GM23338 (cell line): ENCODE data around the gene AFF2. TPM values are rescaled to one million over a fixed set of nuclear protein-coding genes. Genes with fewer than 3 reads are reported as not detected.

Experiments
- ATAC-seq: fragments of 200-7000 bp; cut with Tn5 transposase; 3 replicates; pipeline ENCODE4 v1.9.1; 2020
- DNase-seq: peaks from one replicate; pipeline ENCODE4 v3.0.0-alpha.2; 2015; ENCODE audit warnings: low spot score
- H2AFZ ChIP-seq: fragments of 200-600 bp; sonication (generic); 2 replicates; pipeline ENCODE4 v1.8.0; 2016; ENCODE audit warnings: antibody characterized with exemption, mild to moderate bottlenecking, moderate library complexity
- H3F3A ChIP-seq: fragments of 200-600 bp; sonication (generic); replicated peaks from 2 replicates; pipeline ENCODE4 v1.8.0; 2017; ENCODE audit warnings: antibody characterized with exemption, mixed run types, low read depth
- H3K27ac ChIP-seq: fragments of 200-600 bp; sonication (generic); 2 replicates; pipeline ENCODE4 v1.6.1; 2016; ENCODE audit warnings: low read depth
- H3K27me3 ChIP-seq: fragments of 200-600 bp; sonication (generic); 2 replicates; pipeline ENCODE4 v1.8.0; 2016; ENCODE audit warnings: mild to moderate bottlenecking, mixed run types, moderate library complexity; ENCODE audit not compliant: insufficient read depth
- H3K36me3 ChIP-seq: fragments of 200-600 bp; sonication (generic); 2 replicates; pipeline ENCODE4 v1.8.0; 2016; ENCODE audit warnings: mild to moderate bottlenecking; ENCODE audit not compliant: insufficient read depth
- H3K4me1 ChIP-seq: fragments of 200-600 bp; sonication (generic); 2 replicates; pipeline ENCODE4 v1.8.0; 2016; ENCODE audit warnings: mild to moderate bottlenecking, moderate library complexity; ENCODE audit not compliant: insufficient read depth
- H3K4me2 ChIP-seq: fragments of 200-600 bp; sonication (generic); 2 replicates; pipeline ENCODE4 v1.7.1; 2017; ENCODE audit warnings: mixed run types
- H3K4me3 ChIP-seq: fragments of 200-600 bp; sonication (generic); 2 replicates; pipeline ENCODE4 v1.6.1; 2016; ENCODE audit warnings: mixed run types
- H3K79me2 ChIP-seq: fragments of 200-600 bp; sonication (generic); replicated peaks from 2 replicates; pipeline ENCODE4 v1.8.0; 2017; ENCODE audit warnings: mild to moderate bottlenecking; ENCODE audit not compliant: insufficient read depth
- H3K9me2 ChIP-seq: fragments of 200-600 bp; sonication (generic); 2 replicates; pipeline ENCODE4 v1.8.0; 2017; ENCODE audit not compliant: insufficient read depth
- H4K20me1 ChIP-seq: fragments of 200-600 bp; sonication (generic); replicated peaks from 2 replicates; pipeline ENCODE4 v1.8.0; 2017; ENCODE audit warnings: mild to moderate bottlenecking; ENCODE audit not compliant: insufficient read depth
- H3K27ac Mint-ChIP-seq: 2 replicates; pipeline ENCODE4 v1.8.0; 2020; ENCODE audit warnings: inconsistent platforms, mild to moderate bottlenecking, moderate library complexity, mixed read lengths
- H3K27me3 Mint-ChIP-seq: 3 replicates; pipeline ENCODE4 v1.8.0; 2022; ENCODE audit warnings: low read depth, mild to moderate bottlenecking, moderate library complexity, mixed read lengths, inconsistent platforms; ENCODE audit not compliant: insufficient read depth, poor library complexity
- H3K36me3 Mint-ChIP-seq: 3 replicates; pipeline ENCODE4 v1.8.0; 2021; ENCODE audit warnings: low read depth, mild to moderate bottlenecking, inconsistent platforms, moderate library complexity, mixed read lengths
- H3K4me1 Mint-ChIP-seq: 3 replicates; pipeline ENCODE4 v1.8.0; 2020; ENCODE audit warnings: mild to moderate bottlenecking, inconsistent platforms, mixed read lengths
- H3K4me3 Mint-ChIP-seq: 3 replicates; pipeline ENCODE4 v1.8.0; 2021; ENCODE audit warnings: moderate library complexity, mild to moderate bottlenecking, inconsistent platforms, mixed read lengths
- H3K9me3 Mint-ChIP-seq: 3 replicates; pipeline ENCODE4 v1.8.0; 2020; ENCODE audit warnings: moderate library complexity, mild to moderate bottlenecking, inconsistent platforms, mixed read lengths
- CREB1 ChIP-seq: fragments of 250-450 bp; sonication (Bioruptor Pico); IDR thresholded peaks from 2 replicates; pipeline ENCODE4 v1.5.0; 2020; ENCODE audit warnings: low read depth, mild to moderate bottlenecking, moderate library complexity
- CTCF ChIP-seq, 2 experiments: fragments of 200-600 bp in 1 of 2; sonication (generic) in 1 of 2; conservative IDR thresholded peaks; 2 replicates each; pipeline versions ENCODE4 v1.5.1 to v1.6.1; 2016 to 2017; ENCODE audit warnings: antibody characterized with exemption in 2 of 2, low read depth in 2 of 2, mild to moderate bottlenecking in 2 of 2, moderate library complexity in 1 of 2
- ETS1 ChIP-seq: IDR thresholded peaks from 2 replicates; pipeline ENCODE4 v1.6.1; 2016; ENCODE audit warnings: antibody characterized with exemption
- EZH2 ChIP-seq: fragments of 200-600 bp; sonication (generic); IDR thresholded peaks from one replicate; pipeline ENCODE4 v1.8.0; 2017; ENCODE audit warnings: antibody characterized with exemption, mild to moderate bottlenecking, low read depth; ENCODE audit not compliant: unreplicated experiment
- EZH2phosphoT487 ChIP-seq: fragments of 200-600 bp; sonication (generic); IDR thresholded peaks from one replicate; pipeline ENCODE4 v1.8.1; 2018; ENCODE audit warnings: antibody characterized with exemption; ENCODE audit not compliant: unreplicated experiment
- JUNB ChIP-seq: IDR thresholded peaks from one replicate; pipeline ENCODE4 v1.6.1; 2016; ENCODE audit warnings: antibody characterized with exemption; ENCODE audit not compliant: unreplicated experiment
- NANOG ChIP-seq: IDR thresholded peaks from 2 replicates; pipeline ENCODE4 v1.6.1; 2016; ENCODE audit warnings: antibody characterized with exemption, borderline replicate concordance
- POLR2AphosphoS5 ChIP-seq: IDR thresholded peaks from 2 replicates; pipeline ENCODE4 v1.6.1; 2016; ENCODE audit warnings: antibody characterized with exemption, low read depth
- REST ChIP-seq: IDR thresholded peaks from one replicate; pipeline ENCODE4 v1.6.1; 2018; ENCODE audit warnings: antibody characterized with exemption; ENCODE audit not compliant: unreplicated experiment
- STAT1 ChIP-seq: IDR thresholded peaks from one replicate; pipeline ENCODE4 v1.6.1; 2016; ENCODE audit warnings: antibody characterized with exemption; ENCODE audit not compliant: unreplicated experiment
- ZNF114 ChIP-seq: fragments of 250-450 bp; sonication (Bioruptor Pico); IDR thresholded peaks from 2 replicates; pipeline ENCODE4 v1.5.0; 2020; ENCODE audit warnings: mild to moderate bottlenecking, moderate library complexity
- ZNF331 ChIP-seq: fragments of 250-450 bp; sonication (Bioruptor Pico); IDR thresholded peaks from 2 replicates; pipeline ENCODE4 v1.5.0; 2020; ENCODE audit warnings: low read depth, mild to moderate bottlenecking, moderate library complexity
- ZNF462 ChIP-seq: fragments of 250-450 bp; sonication (Bioruptor Pico); IDR thresholded peaks from 2 replicates; pipeline ENCODE4 v1.5.0; 2020; ENCODE audit warnings: mild to moderate bottlenecking, moderate library complexity
- polyA plus RNA-seq: library from polyadenylated mRNA; unstranded; fragments of >200 nt; fragmentation: Nextera tagmentation; extraction: Ambion mirVana; gene quantifications from 2 replicates; pipeline ENCODE4 v1.2.1, GENCODE V29; 2016
- total RNA-seq: library from RNA; depleted of rRNA; stranded (reverse); fragments of >200 nt; shearing (Covaris generic); gene quantifications from 2 replicates; pipeline ENCODE4 v1.2.3, GENCODE V29; 2014

AFF2 gene
- total and polyA plus RNA-seq, 2 experiments from 2014 or later, result 1.6 to 5.8 TPM

- H3K4me1 Mint-ChIP-seq, result no peaks in the 10 kb centered on the region
- no peak overlapping the region for H3K4me3 ChIP-seq
- no peaks in the 10 kb centered on the region for H3K36me3 Mint-ChIP-seq
- H3K4me1 ChIP-seq, result no peaks in the 10 kb centered on the region
- H3F3A ChIP-seq, result no peaks in the 10 kb centered on the region
- H3K79me2 ChIP-seq, result no peaks in the 10 kb centered on the region
- H3K4me2 ChIP-seq, result no peak overlapping the region
- H3K27ac Mint-ChIP-seq, result no peak overlapping the region
- H3K4me3 Mint-ChIP-seq, result no peak overlapping the region
- no peaks in the 10 kb centered on the region for H3K9me2 ChIP-seq
- H2AFZ ChIP-seq, result no peak overlapping the region
- H4K20me1 ChIP-seq, result no peaks in the 10 kb centered on the region
- no peaks in the 10 kb centered on the region for H3K9me3 Mint-ChIP-seq
- H3K36me3 ChIP-seq, result no peaks in the 10 kb centered on the region
- DNase-seq (no peak), ATAC-seq (no peak)
- no peaks in the 10 kb centered on the region for H3K27me3 Mint-ChIP-seq
- no peak overlapping the region for H3K27ac ChIP-seq
- no peaks in the 10 kb centered on the region for H3K27me3 ChIP-seq
- no peak for TF ChIP-seq ETS1
- TF ChIP-seq ZNF331, result no peak
- TF ChIP-seq POLR2AphosphoS5, result no peak
- no peak for TF ChIP-seq ZNF462 (CRISPR knock-in tag)
- no peak for TF ChIP-seq NANOG
- TF ChIP-seq JUNB, result no peak
- TF ChIP-seq REST, result no peak
- no peak for TF ChIP-seq EZH2
- TF ChIP-seq CREB1 (CRISPR knock-in tag), result no peak
- TF ChIP-seq CTCF (conservative IDR thresholded peaks at IDR 0.05; ENCODE audit: low read depth in 2 of 2), result no peak
- TF ChIP-seq STAT1, result no peak
- no peak for TF ChIP-seq EZH2phosphoT487
- no peak for TF ChIP-seq ZNF114 (CRISPR knock-in tag)
Observed at GRCh38 chrX:148474030-148474429, 26.4 kb upstream of the AFF2 start.
